WERI-Rb-1 (cell line): Measurements from ENCODE around the gene ANKDD1B.
"Not testable (repeated sequence)": the region's sequence is repeated elsewhere in the genome, so short reads cannot be mapped to it uniquely, and the experiment has no call there.

ENCODE experiments used
- DNase-seq: peaks from one replicate; pipeline ENCODE4 v3.0.0-alpha.2; 2020
- H3K27ac ChIP-seq: fragments of 250-450 bp; sonication (Bioruptor Pico); 2 replicates; pipeline ENCODE4 v1.5.1; 2020; ENCODE audit warnings: mild to moderate bottlenecking, moderate library complexity
- H3K27me3 ChIP-seq: fragments of 250-450 bp; sonication (Bioruptor Pico); 2 replicates; pipeline ENCODE4 v1.5.1; 2021; ENCODE audit warnings: mild to moderate bottlenecking, low read depth, moderate library complexity; ENCODE audit not compliant: insufficient read depth, severe bottlenecking
- H3K36me3 ChIP-seq: fragments of 250-450 bp; sonication (Bioruptor Pico); 2 replicates; pipeline ENCODE4 v1.5.1; 2020; ENCODE audit warnings: mild to moderate bottlenecking, moderate library complexity
- H3K4me3 ChIP-seq: 2 replicates; pipeline ENCODE4 v1.5.1; 2011; ENCODE audit warnings: low read depth, mild to moderate bottlenecking, control low read depth, low read length
- H3K9me3 ChIP-seq: fragments of 250-450 bp; sonication (Bioruptor Pico); 2 replicates; pipeline ENCODE4 v1.5.1; 2021; ENCODE audit warnings: mild to moderate bottlenecking, moderate library complexity; ENCODE audit not compliant: severe bottlenecking
- CTCF ChIP-seq: IDR thresholded peaks from 2 replicates; pipeline ENCODE4 v1.5.1; 2011; ENCODE audit warnings: low read depth, mild to moderate bottlenecking, control low read depth, inconsistent platforms, low read length

ANKDD1B gene

GRCh38 chr5:75611311-75612225, at the start of gene ANKDD1B:
Gene ANKDD1B, plus strand, starts transcription at chr5:75611453. Its CDS starts 182 bp downstream, at chr5:75611635.
- Histone ChIP-seq H3K36me3 (no peaks in the 10 kb centered on the region), H3K27me3 (no peaks in the 10 kb centered on the region), H3K9me3 (no peaks in the 10 kb centered on the region), H3K4me3 (no peak within 1 kb of the TSS), H3K27ac (peak within 1 kb of the TSS; percentile 65)
- TF ChIP-seq CTCF: no peak
- peak; percentile 16 for DNase-seq

- peaks cover 12% of the 10 kb centered on the region for H3K36me3 ChIP-seq
- not testable (repeated sequence) for H3K9me3 ChIP-seq, H3K27ac ChIP-seq, DNase-seq, H3K4me3 ChIP-seq, H3K27me3 ChIP-seq
Measured at GRCh38 chr5:75565991-75566709, 45.1 kb upstream of the ANKDD1B start.

GRCh38 chr5:75566710-75567309, 44.4 kb upstream of the ANKDD1B start:
- no peaks in the 10 kb centered on the region for H3K27me3 ChIP-seq
- H3K9me3 ChIP-seq: no peaks in the 10 kb centered on the region
- H3K4me3 ChIP-seq: no peak overlapping the region
- no peak for DNase-seq
- peaks cover 14% of the 10 kb centered on the region for H3K36me3 ChIP-seq
- H3K27ac ChIP-seq: no peak overlapping the region
- TF ChIP-seq CTCF: no peak

- Histone ChIP-seq H3K27me3 (no peaks in the 10 kb centered on the region), H3K4me3 (no peak overlapping the region), H3K9me3 (no peaks in the 10 kb centered on the region), H3K27ac (no peak overlapping the region), H3K36me3 (peaks cover 18% of the 10 kb centered on the region)
- TF ChIP-seq CTCF: no peak
- DNase-seq: no peak
Measured at GRCh38 chr5:75567710-75568109, 43.5 kb upstream of the ANKDD1B start.

GRCh38 chr5:75568202-75568601, 43.1 kb upstream of the ANKDD1B start:
- H3K9me3 ChIP-seq: no peaks in the 10 kb centered on the region
- H3K27ac ChIP-seq: no peak overlapping the region
- no peak for DNase-seq
- no peak overlapping the region for H3K4me3 ChIP-seq
- no peak for TF ChIP-seq CTCF
- H3K36me3 ChIP-seq: peaks cover 18% of the 10 kb centered on the region
- H3K27me3 ChIP-seq: no peaks in the 10 kb centered on the region

GRCh38 chr5:75571547-75571946, 39.7 kb upstream of the ANKDD1B start:
- no peak overlapping the region for H3K27ac ChIP-seq
- no peak for DNase-seq
- no peak for TF ChIP-seq CTCF
- no peaks in the 10 kb centered on the region for H3K27me3 ChIP-seq
- H3K9me3 ChIP-seq: no peaks in the 10 kb centered on the region
- no peak overlapping the region for H3K4me3 ChIP-seq
- H3K36me3 ChIP-seq: peaks cover 14% of the 10 kb centered on the region
